ENCODE results near the gene KIRREL3.

The KIRREL3 gene

DNA sequence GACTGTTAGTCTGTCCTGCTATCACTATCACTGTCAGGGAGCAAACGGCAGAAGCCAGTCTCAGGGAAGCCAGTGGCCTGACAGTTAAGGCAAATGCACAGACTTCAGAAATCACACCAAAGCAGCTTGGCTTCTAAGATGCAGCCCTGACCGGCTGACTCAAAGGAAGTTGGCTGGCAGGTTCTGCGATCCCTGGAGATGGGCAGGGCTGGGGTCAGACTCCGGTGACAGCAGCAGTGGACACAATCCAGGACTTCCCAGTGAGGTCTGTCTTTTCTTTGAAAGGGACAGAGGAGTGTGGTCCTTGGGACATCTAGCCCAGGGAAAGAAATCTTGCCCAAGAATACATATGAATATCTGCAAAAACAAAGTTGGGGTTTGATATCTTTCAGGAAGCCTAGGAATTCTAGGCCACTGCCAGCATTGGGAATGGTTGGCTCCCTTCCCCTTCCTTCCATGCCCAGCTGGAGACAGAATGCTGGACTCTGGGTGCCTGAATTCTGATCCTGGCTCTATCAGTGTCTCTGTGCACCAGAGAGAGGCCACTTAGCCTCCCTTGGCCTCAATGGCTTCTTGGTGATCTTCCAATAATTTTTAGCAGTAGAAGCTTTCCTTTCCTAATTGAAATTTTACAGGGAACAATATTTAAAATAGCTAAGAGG is 108.9 kb downstream of the KIRREL3 start:
- H3K4me3 ChIP-seq (ENCODE audit: low read length): no peak overlapping the region
- TF ChIP-seq CTCF (IDR thresholded peaks at IDR 0.05; ENCODE audit: insufficient read depth, low read depth, low read length, missing control alignments): no peak
- no peak for DNase-seq (ENCODE audit: low read depth)

DNA sequence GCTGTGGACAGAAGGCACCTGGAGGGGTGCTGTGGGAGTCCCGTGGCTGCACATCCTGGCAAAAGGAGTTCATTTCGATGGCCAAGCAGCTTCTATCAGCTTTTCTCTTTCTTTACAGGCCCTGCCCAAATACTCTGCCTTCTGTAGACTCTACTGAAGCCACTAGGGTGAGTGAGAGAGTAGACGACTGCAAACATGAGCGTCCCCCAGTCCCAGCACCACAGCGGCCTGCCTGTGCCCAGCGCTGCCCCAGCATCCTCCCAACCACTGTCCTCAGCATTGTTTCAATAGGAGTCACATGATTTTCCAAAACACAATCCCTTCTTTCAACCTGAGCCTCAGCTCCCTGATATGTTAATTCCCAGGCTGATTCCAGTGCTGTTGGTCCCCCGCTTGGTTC is 110.0 kb downstream of the KIRREL3 start:
- no peak overlapping the region for H3K4me3 ChIP-seq (ENCODE audit: low read length)
- no peak for TF ChIP-seq CTCF (IDR thresholded peaks at IDR 0.05; ENCODE audit: insufficient read depth, low read depth, low read length, missing control alignments)
- DNase-seq (ENCODE audit: low read depth): no peak

DNA sequence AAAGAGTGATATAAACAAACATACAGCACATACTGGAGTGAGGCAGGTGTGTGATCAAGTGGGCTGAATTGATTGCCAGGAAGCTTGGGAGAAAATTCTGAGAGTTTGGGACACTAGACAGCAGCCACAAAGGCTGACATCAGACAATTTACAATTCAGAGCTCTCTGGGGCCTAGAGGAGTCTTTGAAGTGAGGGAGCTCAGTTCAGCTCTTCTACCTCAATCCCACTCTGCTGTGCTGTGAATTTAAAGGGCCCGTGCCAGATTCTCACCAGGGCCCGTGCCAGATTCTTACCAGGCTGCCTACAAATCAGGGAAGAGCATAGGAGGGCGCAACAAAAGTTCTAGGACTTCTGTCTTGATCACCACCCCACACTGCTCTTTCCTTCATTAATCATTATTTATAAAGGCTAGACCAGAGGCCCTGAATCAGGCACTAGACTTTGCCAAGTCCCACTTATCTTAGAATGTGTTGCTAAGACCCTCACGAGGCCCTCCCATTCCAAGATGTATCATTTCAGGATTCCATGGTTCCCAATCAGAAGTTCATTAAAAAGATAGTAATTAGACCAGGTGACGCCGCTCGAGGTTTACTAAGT is 112.4 kb downstream of the KIRREL3 start:
- H3K4me3 ChIP-seq (ENCODE audit: low read length): no peak overlapping the region
- no peak for DNase-seq (ENCODE audit: low read depth)
- TF ChIP-seq CTCF (IDR thresholded peaks at IDR 0.05; ENCODE audit: insufficient read depth, low read depth, low read length, missing control alignments): no peak

GRCh38 chr11:126886636-126887035 is 113.9 kb downstream of the KIRREL3 start:
- no peak overlapping the region for H3K4me3 ChIP-seq (ENCODE audit: low read length)
- no peak for TF ChIP-seq CTCF (IDR thresholded peaks at IDR 0.05; ENCODE audit: insufficient read depth, low read depth, low read length, missing control alignments)

DNA sequence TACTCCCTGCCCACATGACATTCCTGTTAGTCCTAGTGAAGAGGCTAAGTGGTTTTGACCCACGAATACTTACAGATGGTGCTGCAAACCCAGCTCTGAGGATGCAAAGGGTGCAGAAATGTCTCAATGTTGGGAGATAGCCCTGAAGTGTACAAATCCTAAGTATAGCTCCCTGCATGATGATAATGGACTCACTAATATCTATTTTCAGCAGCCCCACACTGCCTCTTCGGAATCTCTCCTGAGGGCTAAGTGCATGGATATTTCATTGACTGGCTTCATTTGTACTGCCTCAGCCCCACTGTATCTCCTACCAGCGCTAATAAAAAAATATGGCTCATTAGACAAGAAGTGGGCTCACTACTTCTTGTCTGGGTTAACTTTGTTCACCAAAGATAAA is 114.5 kb downstream of the KIRREL3 start:
- DNase-seq (ENCODE audit: low read depth): no peak
- no peak overlapping the region for H3K4me3 ChIP-seq (ENCODE audit: low read length)
- no peak for TF ChIP-seq CTCF (IDR thresholded peaks at IDR 0.05; ENCODE audit: insufficient read depth, low read depth, low read length, missing control alignments)

More at GRCh38 chr11:126886636-126887035, 113.9 kb downstream of the KIRREL3 start:
- no peak for DNase-seq (ENCODE audit: low read depth)

DNA sequence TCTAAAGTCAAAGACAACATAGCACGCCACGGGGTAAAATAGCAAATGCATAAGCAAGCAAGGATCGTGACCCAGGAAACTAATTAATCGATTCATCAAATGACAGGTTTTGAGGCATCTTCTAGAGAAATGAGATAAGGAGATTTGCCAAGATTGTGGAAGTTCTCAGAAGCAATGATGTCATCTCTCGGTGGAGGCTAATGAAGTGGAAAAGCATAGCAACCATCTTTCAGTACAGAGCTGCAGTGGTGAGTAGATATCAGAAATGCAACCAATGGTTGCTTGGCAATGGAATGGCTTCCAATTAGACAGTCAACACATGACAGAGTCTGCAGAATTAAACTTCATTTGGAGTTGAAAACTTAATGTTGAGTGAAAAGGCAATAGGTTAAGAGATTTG is 116.0 kb downstream of the KIRREL3 start:
- no peak overlapping the region for H3K4me3 ChIP-seq (ENCODE audit: low read length)
- TF ChIP-seq CTCF (IDR thresholded peaks at IDR 0.05; ENCODE audit: insufficient read depth, low read depth, low read length, missing control alignments): no peak
- no peak for DNase-seq (ENCODE audit: low read depth)

DNA sequence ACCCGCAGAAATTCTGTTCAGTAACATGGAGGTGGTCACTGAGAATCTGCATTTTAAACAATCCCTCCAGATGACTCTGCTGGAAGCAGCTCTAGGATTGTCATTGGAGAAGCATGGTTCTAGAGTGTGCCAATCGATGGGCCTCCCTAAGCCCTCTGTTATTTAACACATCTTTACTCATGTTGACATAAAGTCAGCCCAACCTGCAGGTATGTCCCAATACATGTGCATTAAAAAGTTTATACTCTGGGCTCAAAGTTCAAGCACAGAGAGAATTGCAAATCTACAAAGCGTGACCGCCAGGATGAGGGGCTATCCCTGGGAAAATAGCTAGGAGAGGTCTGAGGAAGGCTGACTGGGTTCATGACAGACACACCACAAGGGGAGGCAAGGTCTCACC is 116.4 kb downstream of the KIRREL3 start:
- no peak for DNase-seq (ENCODE audit: low read depth)
- no peak for TF ChIP-seq CTCF (IDR thresholded peaks at IDR 0.05; ENCODE audit: insufficient read depth, low read depth, low read length, missing control alignments)
- no peak overlapping the region for H3K4me3 ChIP-seq (ENCODE audit: low read length)

Measured in epithelial cell of esophagus (primary cell).